Keratinocyte (primary cell): Measurements from ENCODE around the gene MMP28.

ENCODE experiments used
- CTCF ChIP-seq, 3 experiments: IDR thresholded peaks in 1 of 3; conservative IDR thresholded peaks in 1 of 3; optimal IDR thresholded peaks in 1 of 3; 2 replicates in 2 of 3; 3 replicates in 1 of 3; pipeline versions ENCODE3 to v1.5.1; 2011; ENCODE audit warnings: low read length in 3 of 3, mild to moderate bottlenecking in 3 of 3, moderate library complexity in 2 of 3, control low read depth in 1 of 3, inconsistent platforms in 1 of 3; ENCODE audit not compliant: insufficient read depth in 2 of 3; ENCODE audit errors: extremely low read depth in 1 of 3
- EZH2 ChIP-seq: IDR thresholded peaks from one replicate; pipeline ENCODE4 v1.6.1; 2012; ENCODE audit warnings: inconsistent platforms, mild to moderate bottlenecking, low read length, moderate library complexity

- TF ChIP-seq CTCF (optimal IDR thresholded peaks at IDR 0.05 in 1 of 3, IDR thresholded peaks at IDR 0.05 in 1 of 3, conservative IDR thresholded peaks at IDR 0.05 in 1 of 3; ENCODE audit: extremely low read depth in 1 of 3, insufficient read depth in 2 of 3, low read length in 3 of 3) (no peak), EZH2 (no peak)
Observed at GRCh38 chr17:35723735-35724134, 71.7 kb downstream of the MMP28 start.
